Measurements from ENCODE around the gene RGS11. TPM values are rescaled to one million over a fixed set of nuclear protein-coding genes. Genes with fewer than 3 reads are reported as not detected.
A peak's percentile ranks its signal among the peaks of the same experiment; 100 is the strongest.

RGS11 gene
- total RNA-seq, 4 donors from 2014 or later, result 20.8 to 59.0 (median 29.7) TPM

DNA sequence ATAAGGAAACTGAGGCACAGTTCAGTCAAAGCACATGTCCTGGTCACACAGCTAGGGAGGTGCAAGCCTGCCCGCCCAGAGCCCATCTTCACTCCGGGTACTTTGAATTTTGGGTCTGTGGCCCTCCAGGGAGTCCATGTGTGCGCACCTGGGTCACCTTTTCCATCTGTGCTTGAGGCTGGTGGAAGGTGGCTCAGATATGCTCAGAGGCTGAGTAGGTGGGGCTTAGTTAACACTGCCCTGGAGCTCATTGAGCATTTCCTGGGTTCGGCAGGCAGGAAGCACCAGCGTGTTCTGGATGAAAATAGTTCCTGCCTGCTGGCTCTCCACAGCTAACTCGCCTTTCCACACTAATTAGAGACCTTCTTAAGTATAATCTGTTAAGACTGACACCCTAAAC is 21.9 kb downstream of the RGS11 start:
- H3K9me3 ChIP-seq, result no peaks in the 10 kb centered on the region
- no peak overlapping the region for H3K27ac ChIP-seq
- DNase-seq (ENCODE audit: low spot score in 2 of 2), result no peak
- no peaks in the 10 kb centered on the region for H3K4me1 ChIP-seq
- H3K27me3 ChIP-seq, result no peaks in the 10 kb centered on the region
- no peak overlapping the region for H3K4me3 ChIP-seq
- no peak for TF ChIP-seq POLR2A (IDR thresholded peaks at IDR 0.05)
- TF ChIP-seq EP300 (IDR thresholded peaks at IDR 0.05), result no peak
- TF ChIP-seq, protein P1, sequence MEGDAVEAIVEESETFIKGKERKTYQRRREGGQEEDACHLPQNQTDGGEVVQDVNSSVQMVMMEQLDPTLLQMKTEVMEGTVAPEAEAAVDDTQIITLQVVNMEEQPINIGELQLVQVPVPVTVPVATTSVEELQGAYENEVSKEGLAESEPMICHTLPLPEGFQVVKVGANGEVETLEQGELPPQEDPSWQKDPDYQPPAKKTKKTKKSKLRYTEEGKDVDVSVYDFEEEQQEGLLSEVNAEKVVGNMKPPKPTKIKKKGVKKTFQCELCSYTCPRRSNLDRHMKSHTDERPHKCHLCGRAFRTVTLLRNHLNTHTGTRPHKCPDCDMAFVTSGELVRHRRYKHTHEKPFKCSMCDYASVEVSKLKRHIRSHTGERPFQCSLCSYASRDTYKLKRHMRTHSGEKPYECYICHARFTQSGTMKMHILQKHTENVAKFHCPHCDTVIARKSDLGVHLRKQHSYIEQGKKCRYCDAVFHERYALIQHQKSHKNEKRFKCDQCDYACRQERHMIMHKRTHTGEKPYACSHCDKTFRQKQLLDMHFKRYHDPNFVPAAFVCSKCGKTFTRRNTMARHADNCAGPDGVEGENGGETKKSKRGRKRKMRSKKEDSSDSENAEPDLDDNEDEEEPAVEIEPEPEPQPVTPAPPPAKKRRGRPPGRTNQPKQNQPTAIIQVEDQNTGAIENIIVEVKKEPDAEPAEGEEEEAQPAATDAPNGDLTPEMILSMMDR (IDR thresholded peaks at IDR 0.05), result no peak
- peaks cover 3 to 85% (median 8%) of the 10 kb centered on the region in 3 donors for H3K36me3 ChIP-seq
- whole genome bisulfite sequencing, 2 donors, result 86 to 91% methylated on average over 5 to 6 of the region's 6 CpGs

DNA sequence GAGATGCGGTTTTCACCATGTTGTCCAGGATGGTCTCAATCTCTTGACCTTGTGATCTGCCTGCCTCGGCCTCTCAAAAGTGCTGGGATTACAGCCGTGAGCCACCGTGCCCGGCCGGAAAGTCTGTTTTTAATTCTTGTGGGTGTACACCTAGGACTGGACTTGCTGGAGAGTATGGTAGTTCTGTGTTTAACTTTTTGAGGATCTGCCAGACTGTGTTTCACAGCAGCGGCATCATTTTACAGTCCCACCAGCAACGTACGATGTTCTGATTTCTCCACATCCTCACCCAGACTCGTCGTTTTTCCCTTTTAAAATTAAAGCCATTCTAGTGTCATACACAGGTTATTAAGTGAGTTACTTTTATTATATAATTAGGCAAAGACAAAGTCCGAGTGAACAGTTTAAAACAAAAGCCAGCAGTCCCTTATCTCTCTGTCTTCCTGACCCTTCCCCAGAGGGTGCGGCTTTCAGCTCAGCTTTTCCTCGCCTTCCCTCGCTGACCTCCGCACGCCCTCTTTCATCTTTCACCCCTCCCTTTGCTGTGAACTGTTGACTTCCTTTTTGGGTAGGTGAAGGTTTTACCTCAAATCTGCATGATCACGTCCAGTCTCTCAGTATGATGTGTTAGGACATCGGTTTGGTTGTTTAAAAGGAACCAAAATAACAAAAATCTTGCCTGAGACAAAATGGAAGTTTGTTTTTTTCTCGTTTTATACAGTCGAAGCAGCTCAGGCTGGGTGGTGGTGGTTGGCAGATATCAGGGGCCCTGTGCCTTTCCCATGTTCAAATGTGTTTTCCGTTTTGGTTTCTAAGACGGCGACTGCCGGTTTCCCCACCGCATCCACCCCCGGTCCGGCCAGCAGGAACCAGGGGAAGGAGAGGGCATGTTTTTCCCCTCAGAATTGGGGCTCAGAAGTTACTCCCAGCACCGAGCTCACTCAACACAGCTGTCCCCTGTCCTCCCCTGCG is 23.1 kb downstream of the RGS11 start:
- peak overlapping the region in 2 of 4 donors; percentile 22 to 58 for H3K27ac ChIP-seq
- WGBS, 2 donors, result 70 to 71% methylated on average over 30 of the region's 30 CpGs
- TF ChIP-seq, protein P1 (IDR thresholded peaks at IDR 0.05), result no peak
- TF ChIP-seq EP300 (IDR thresholded peaks at IDR 0.05) (no peak), POLR2A (IDR thresholded peaks at IDR 0.05) (no peak)

DNA sequence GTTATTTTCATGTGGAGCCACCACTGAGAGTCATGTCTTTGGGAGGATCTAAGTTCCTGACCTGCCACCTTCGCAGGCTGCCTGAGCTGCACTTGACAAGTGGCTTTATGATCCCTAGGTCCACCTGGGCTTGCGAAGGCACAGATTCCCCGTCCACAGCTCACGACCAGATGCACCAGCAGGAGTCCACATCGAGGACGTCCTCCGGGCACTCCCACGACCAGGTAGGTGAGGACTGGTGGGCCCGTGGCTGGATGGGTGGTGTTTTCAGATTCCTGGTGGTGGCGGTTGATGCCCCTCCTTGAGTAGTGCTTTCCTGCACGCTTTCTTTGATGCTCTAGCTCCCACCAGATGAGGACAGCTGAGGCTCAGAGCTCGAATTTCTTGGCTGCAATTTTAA is 26.3 kb downstream of the RGS11 start:
- TF ChIP-seq EP300 (IDR thresholded peaks at IDR 0.05), result no peak
- TF ChIP-seq POLR2A (IDR thresholded peaks at IDR 0.05), result no peak
- TF ChIP-seq, protein P1 (IDR thresholded peaks at IDR 0.05), result no peak
- no peak overlapping the region for H3K4me3 ChIP-seq
- no peaks in the 10 kb centered on the region for H3K27me3 ChIP-seq
- H3K36me3 ChIP-seq, result peaks cover 3 to 60% (median 4%) of the 10 kb centered on the region in 3 donors
- H3K27ac ChIP-seq, result no peak overlapping the region
- 91 to 94% methylated on average over 12 of the region's 12 CpGs for WGBS, 2 donors
- no peak for DNase-seq (ENCODE audit: low spot score in 2 of 2)
- no peaks in the 10 kb centered on the region for H3K4me1 ChIP-seq
- no peaks in the 10 kb centered on the region for H3K9me3 ChIP-seq

More for the DNA sequence above, 23.1 kb downstream of the RGS11 start:
- no peaks in the 10 kb centered on the region for H3K27me3 ChIP-seq
- H3K9me3 ChIP-seq, result no peaks in the 10 kb centered on the region
- DNase-seq (ENCODE audit: low spot score in 2 of 2), result no peak
- H3K4me3 ChIP-seq, result no peak overlapping the region
- H3K4me1 ChIP-seq, result no peaks in the 10 kb centered on the region
- peaks cover 3 to 89% (median 8%) of the 10 kb centered on the region in 3 donors for H3K36me3 ChIP-seq

DNA sequence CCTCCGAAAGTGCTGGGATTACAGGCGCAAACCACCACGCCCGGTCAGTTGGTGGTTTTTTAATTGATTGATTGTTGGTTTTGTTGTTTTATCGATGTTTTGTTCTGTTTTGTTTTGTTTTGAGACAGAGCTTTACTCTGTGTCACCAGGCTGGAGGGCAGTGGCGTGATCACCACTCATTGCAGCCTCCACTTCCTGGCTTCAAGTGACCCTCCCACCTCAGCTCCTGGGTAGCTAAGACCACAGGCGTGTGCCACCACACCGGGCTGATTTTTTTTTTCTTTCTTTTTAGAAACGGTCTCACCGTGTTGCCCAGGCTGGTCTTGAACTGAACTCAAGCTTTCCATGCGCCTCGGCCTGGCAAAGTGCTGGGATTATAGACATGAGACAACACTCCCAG is 28.7 kb downstream of the RGS11 start:
- Histone ChIP-seq H3K4me3 (no peak overlapping the region), H3K9me3 (no peaks in the 10 kb centered on the region), H3K4me1 (peaks cover 0 to 2% (median 0%) of the 10 kb centered on the region in 4 donors), H3K36me3 (peaks cover 3 to 38% (median 4%) of the 10 kb centered on the region in 3 donors), H3K27ac (no peak overlapping the region), H3K27me3 (no peaks in the 10 kb centered on the region)
- TF ChIP-seq EP300 (IDR thresholded peaks at IDR 0.05) (no peak), POLR2A (IDR thresholded peaks at IDR 0.05) (no peak)
- TF ChIP-seq, protein P1 (IDR thresholded peaks at IDR 0.05), result no peak
- DNase-seq (ENCODE audit: low spot score in 2 of 2), result no peak
- 95 to 96% methylated on average over 12 of the region's 12 CpGs for WGBS, 2 donors

DNA sequence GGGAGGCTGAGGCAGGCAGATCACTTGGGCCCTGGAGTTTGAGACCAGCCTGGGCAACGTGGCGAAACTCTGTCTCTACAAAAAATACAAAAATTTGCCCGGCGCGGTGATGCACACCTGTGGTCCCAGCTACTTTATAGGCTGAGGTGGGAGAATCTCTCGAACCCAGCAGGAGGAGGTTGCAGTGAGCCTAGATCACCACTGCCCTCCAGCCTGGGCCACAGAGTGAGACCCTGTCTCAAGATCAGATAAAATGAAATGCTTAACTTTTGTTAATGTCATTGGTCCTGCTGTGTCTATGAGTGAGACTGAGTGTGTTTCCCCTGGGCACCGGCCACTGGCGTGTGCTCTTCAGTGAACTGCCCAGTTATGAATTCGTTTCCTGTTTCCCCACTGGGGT is 30.6 kb downstream of the RGS11 start:
- Histone ChIP-seq H3K27me3 (no peaks in the 10 kb centered on the region), H3K4me1 (peaks cover 0 to 19% (median 8%) of the 10 kb centered on the region in 4 donors), H3K27ac (no peak overlapping the region), H3K4me3 (no peak overlapping the region), H3K9me3 (no peaks in the 10 kb centered on the region), H3K36me3 (peaks cover 0 to 24% (median 4%) of the 10 kb centered on the region in 3 donors)
- TF ChIP-seq POLR2A (IDR thresholded peaks at IDR 0.05), result no peak
- TF ChIP-seq, protein P1 (IDR thresholded peaks at IDR 0.05), result no peak
- TF ChIP-seq EP300 (IDR thresholded peaks at IDR 0.05), result no peak
- WGBS, 2 donors, result 87 to 88% methylated on average over 9 of the region's 9 CpGs
- no peak for DNase-seq (ENCODE audit: low spot score in 2 of 2)
